HepG2 (cell line): Measurements from ENCODE around the gene RRP8. TPM values are rescaled to one million over a fixed set of nuclear protein-coding genes. Genes with fewer than 3 reads are reported as not detected.

ENCODE experiments used
- ATAC-seq: fragments of 200-7000 bp; cut with Tn5 transposase; 3 replicates; pipeline ENCODE4 v1.9.1; 2020; ENCODE audit warnings: mild to moderate bottlenecking, moderate library complexity
- BruUV-seq: library from RNA; stranded (reverse); fragments of 400-500 nt; replicated peaks from 2 replicates; lab custom pipeline; 2021; lab: Mats Ljungman, UMichigan
- CTCF ChIA-PET: fragments of 300-600 bp; formaldehyde crosslinking; extraction: SDS; loops from one replicate; lab custom pipeline; 2021; ENCODE audit warnings: low total read pairs, inconsistent platforms, low intra/inter-chr PET ratio; lab: Yijun Ruan, JAX
- POLR2A ChIA-PET: fragments of 350-600 bp; sonication (Branson Sonifier 250); formaldehyde crosslinking; loops from one replicate; lab custom pipeline; 2020; ENCODE audit warnings: antibody characterized with exemption, inconsistent platforms; lab: Yijun Ruan, JAX
- DNase-seq: peaks from one replicate; pipeline ENCODE4 v3.0.0-alpha.2; 2015; ENCODE audit warnings: low spot score
- FAIRE-seq: peaks from 3 replicates; lab custom pipeline; 2011; peaks lifted over from hg19 to GRCh38; lab: Jason Lieb, UNC
- H2AFZ ChIP-seq: one replicate; pipeline ENCODE4 v1.6.1; 2011; ENCODE audit warnings: low read length, inconsistent platforms
- H3K27ac ChIP-seq: fragments of 300-600 bp; 3 replicates; pipeline ENCODE4 v1.8.0; 2011; ENCODE audit warnings: mixed run types, mild to moderate bottlenecking, mixed read lengths, low read length, inconsistent platforms; ENCODE audit not compliant: insufficient read depth; ENCODE audit errors: extremely low read length
- H3K27me3 ChIP-seq, 2 experiments: fragments of 200-600 bp in 1 of 2; 2 replicates in 1 of 2; 3 replicates in 1 of 2; pipeline versions ENCODE4 v1.6.0 to v1.8.0; 2011; ENCODE audit warnings: low read length in 2 of 2, mild to moderate bottlenecking in 2 of 2, moderate library complexity in 2 of 2, inconsistent platforms in 1 of 2; ENCODE audit not compliant: insufficient read depth in 2 of 2, control insufficient read depth in 1 of 2
- H3K36me3 ChIP-seq, 2 experiments: fragments of 200-600 bp in 1 of 2; replicated peaks in 1 of 2; 2 replicates in 1 of 2; 3 replicates in 1 of 2; pipeline versions ENCODE4 v1.5.1 to v1.8.0; 2011; ENCODE audit warnings: low read length in 2 of 2, inconsistent platforms in 1 of 2; ENCODE audit not compliant: insufficient read depth in 2 of 2, control insufficient read depth in 1 of 2
- H3K4me1 ChIP-seq: 2 replicates; pipeline ENCODE4 v1.5.1; 2012; ENCODE audit warnings: low read length, inconsistent platforms; ENCODE audit not compliant: insufficient read depth
- H3K4me2 ChIP-seq: 2 replicates; pipeline ENCODE4 v1.6.0; 2011; ENCODE audit warnings: low read depth, low read length, inconsistent platforms
- H3K4me3 ChIP-seq, 3 experiments: fragments of 200-600 bp in 1 of 3; sonication (generic), shearing (Covaris generic) in 1 of 3; replicated peaks in 1 of 3; 2 replicates each; pipeline ENCODE4 v1.5.1; 2011 to 2016; ENCODE audit warnings: low read length in 3 of 3, inconsistent platforms in 2 of 3, low read depth in 2 of 3, mild to moderate bottlenecking in 2 of 3, control low read depth in 1 of 3, mixed read lengths in 1 of 3; ENCODE audit not compliant: insufficient read depth in 1 of 3
- H3K79me2 ChIP-seq: one replicate; pipeline ENCODE4 v1.6.1; 2011; ENCODE audit warnings: low read length, inconsistent platforms; ENCODE audit not compliant: insufficient read depth
- H3K9ac ChIP-seq: 2 replicates; pipeline ENCODE4 v1.6.0; 2011; ENCODE audit warnings: mild to moderate bottlenecking, low read depth, low read length, inconsistent platforms; ENCODE audit not compliant: insufficient read depth
- H3K9me3 ChIP-seq: 2 replicates; pipeline ENCODE4 v1.5.1; 2012; ENCODE audit warnings: mild to moderate bottlenecking, low read length
- H4K20me1 ChIP-seq: 2 replicates; pipeline ENCODE4 v1.6.0; 2011; ENCODE audit warnings: inconsistent platforms, mild to moderate bottlenecking, low read length, moderate library complexity; ENCODE audit not compliant: insufficient read depth
- GATAD2A ChIP-seq: IDR thresholded peaks from 2 replicates; pipeline ENCODE4 v1.6.1; 2016
- JUNB ChIP-seq: sonication (generic); formaldehyde crosslinking; IDR thresholded peaks from 2 replicates; pipeline ENCODE4 v1.8.0; 2022; ENCODE audit warnings: missing genetic modification reagents, mild to moderate bottlenecking, borderline replicate concordance
- MTA1 ChIP-seq: sonication (generic); formaldehyde crosslinking; IDR thresholded peaks from 2 replicates; pipeline ENCODE4 v1.4.0; 2020; ENCODE audit warnings: missing genetic modification reagents, mild to moderate bottlenecking, borderline replicate concordance
- SAFB2 ChIP-seq: sonication (generic); formaldehyde crosslinking; IDR thresholded peaks from 2 replicates; pipeline ENCODE4 v1.5.1; 2020; ENCODE audit warnings: missing genetic modification reagents, low read depth, mild to moderate bottlenecking, borderline replicate concordance
- ZFYVE20 ChIP-seq: sonication (generic); formaldehyde crosslinking; IDR thresholded peaks from 2 replicates; pipeline ENCODE4 v1.8.0; 2023; ENCODE audit warnings: low read depth, mild to moderate bottlenecking, moderate library complexity, missing genetic modification reagents, borderline replicate concordance
- ZNF121 ChIP-seq: sonication (generic); formaldehyde crosslinking; IDR thresholded peaks from 2 replicates; pipeline ENCODE4 v1.5.0; 2020; ENCODE audit warnings: mild to moderate bottlenecking, missing genetic modification reagents
- ZNF260 ChIP-seq: sonication (generic); formaldehyde crosslinking; IDR thresholded peaks from 2 replicates; pipeline ENCODE4 v1.4.0; 2020; ENCODE audit warnings: missing genetic modification reagents, low read depth, mild to moderate bottlenecking, borderline replicate concordance
- ZNF563 ChIP-seq: sonication (generic); formaldehyde crosslinking; IDR thresholded peaks from 2 replicates; pipeline ENCODE4 v1.8.0; 2022; ENCODE audit warnings: mild to moderate bottlenecking, moderate library complexity, missing genetic modification reagents
- ZNF644 ChIP-seq: IDR thresholded peaks from 2 replicates; pipeline ENCODE4 v1.6.1; 2016; ENCODE audit warnings: low read depth
- ZNF883 ChIP-seq: sonication (generic); formaldehyde crosslinking; IDR thresholded peaks from 2 replicates; pipeline ENCODE4 v1.5.1; 2020; ENCODE audit warnings: mild to moderate bottlenecking, missing genetic modification reagents; ENCODE audit errors: not compliant biosample characterization
- ZSCAN12 ChIP-seq: sonication (generic); formaldehyde crosslinking; IDR thresholded peaks from 2 replicates; pipeline ENCODE4 v1.9.0; 2021; ENCODE audit warnings: mild to moderate bottlenecking, missing genetic modification reagents
- WGBS: methylation state at CpG from one replicate; pipeline ENCODE4 v1.1.6; 2017; ENCODE audit warnings: low lambda C conversion rate; 5-methylcytosine and 5-hydroxymethylcytosine counted together
- in situ Hi-C: cut with HindIII; loops from 2 replicates; pipeline ENCODE4 v1.10.0; 2017; ENCODE audit warnings: low pct_unique_long_range_greater_than_20kb; ENCODE audit not compliant: extremely low pct_ligation_motif_present
- intact Hi-C: fragments of 100-400 bp; cut with micrococcal nuclease; formaldehyde crosslinking; loops from one replicate; pipeline ENCODE4 v1.10.0; 2022; ENCODE audit not compliant: unreplicated experiment
- polyA plus RNA-seq, 8 experiments: library from polyadenylated mRNA; depleted of rRNA in 3 of 8; stranded (reverse) in 7 of 8; unstranded in 1 of 8; fragments of >200 nt; fragmentation: Illumina TruSeq in 4 of 8; extraction: Trizol in 4 of 8; gene quantifications; 2 replicates each; pipeline versions ENCODE4 v1.2.1 to v1.2.3, GENCODE V29; 2011 to 2016; ENCODE audit warnings: low read depth in 4 of 8, missing spikeins in 1 of 8, mixed read lengths in 1 of 8; ENCODE audit not compliant: insufficient read depth in 1 of 8
- total RNA-seq, 5 experiments: library from RNA; depleted of rRNA; stranded (reverse); fragments of >200 nt; fragmentation: Illumina TruSeq; extraction: Trizol; gene quantifications; 2 replicates each; pipeline ENCODE4 v1.2.3, GENCODE V29; 2016; ENCODE audit warnings: low read depth in 1 of 5
- TF ChIP-seq, protein P1 (sequence below): IDR thresholded peaks from 2 replicates; pipeline ENCODE4 v1.6.1; 2012; ENCODE audit warnings: low read depth, low read length, improper control_type of control experiment
- TF ChIP-seq, protein P2 (sequence below): IDR thresholded peaks from 2 replicates; pipeline ENCODE4 v1.6.1; 2016
- TF ChIP-seq, protein P3 (sequence below): sonication (generic); formaldehyde crosslinking; IDR thresholded peaks from 2 replicates; pipeline ENCODE4 v1.4.0; 2020; ENCODE audit warnings: missing genetic modification reagents, borderline replicate concordance
- TF ChIP-seq, protein P4 (sequence below): sonication (generic); formaldehyde crosslinking; IDR thresholded peaks from 2 replicates; pipeline ENCODE4 v1.5.1; 2020; ENCODE audit warnings: missing genetic modification reagents, mild to moderate bottlenecking, borderline replicate concordance
- TF ChIP-seq, protein P5 (sequence below): sonication (generic); formaldehyde crosslinking; IDR thresholded peaks from 2 replicates; pipeline ENCODE4 v1.8.1; 2023; ENCODE audit warnings: mild to moderate bottlenecking, missing genetic modification reagents, borderline replicate concordance

The RRP8 gene
- total and polyA plus RNA-seq, 2 of the 13 experiments (the other 11 are each of a cell fraction or from before 2014, with no cell fraction given): 7.2 to 21.6 TPM

DNA sequence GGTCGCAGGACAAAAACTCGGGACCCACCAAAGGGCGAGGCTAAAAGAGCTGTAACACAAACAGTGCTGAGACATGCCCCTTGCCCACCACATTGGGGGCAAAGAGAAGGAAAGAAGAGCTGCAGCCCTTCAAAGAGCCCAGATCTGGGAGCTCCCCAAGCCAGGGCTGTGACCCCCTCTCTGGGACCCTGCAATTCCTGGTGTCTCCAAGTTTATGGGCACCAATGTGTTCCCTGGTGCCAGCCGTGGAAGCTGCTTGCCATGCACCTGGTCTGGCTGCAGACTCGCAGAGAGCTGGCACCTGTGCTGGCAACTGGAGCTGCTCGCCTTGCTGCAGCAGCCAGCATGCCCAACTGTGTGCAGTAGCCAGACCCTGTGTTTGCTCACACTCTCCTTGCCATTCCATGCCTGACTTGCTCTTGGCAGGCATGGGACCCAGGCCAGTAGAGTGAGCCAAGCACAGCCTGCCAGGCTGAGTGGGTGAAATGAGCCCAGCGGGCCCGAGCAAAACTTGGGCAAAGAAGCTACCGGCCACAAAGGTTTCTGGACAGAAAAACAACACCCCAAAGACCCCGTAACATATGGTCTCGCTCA, 16.0 kb downstream of the RRP8 start:
- Histone ChIP-seq H3K36me3 (peaks cover 0 to 5% of the 10 kb centered on the region in 2 experiments; a peak in 1 of 5 replicates), H4K20me1 (no peaks in the 10 kb centered on the region), H3K9me3 (peaks cover 17% of the 10 kb centered on the region), H3K4me1 (no peaks in the 10 kb centered on the region), H2AFZ (no peak overlapping the region), H3K79me2 (no peaks in the 10 kb centered on the region), H3K4me2 (no peak overlapping the region), H3K27ac (no peak overlapping the region), H3K9ac (no peak overlapping the region), H3K27me3 (no peaks in the 10 kb centered on the region), H3K4me3 (no peak overlapping the region)
- no peak for FAIRE-seq
- in situ Hi-C loops: no loop called here
- WGBS: 96% methylated on average over 9 of the region's 11 CpGs
- ChIA-PET POLR2A (no interaction called here), CTCF (no interaction called here)
- TF ChIP-seq JUNB (CRISPR knock-in tag) (no peak), ZFYVE20 (CRISPR knock-in tag) (no peak), GATAD2A (CRISPR knock-in tag) (no peak), SAFB2 (CRISPR knock-in tag) (no peak), ZNF644 (CRISPR knock-in tag) (no peak), ZSCAN12 (CRISPR knock-in tag) (no peak), MTA1 (CRISPR knock-in tag) (no peak), ZNF121 (CRISPR knock-in tag) (no peak), ZNF563 (no peak), ZNF883 (CRISPR knock-in tag) (no peak), ZNF260 (CRISPR knock-in tag) (no peak)
- TF ChIP-seq, protein P1, sequence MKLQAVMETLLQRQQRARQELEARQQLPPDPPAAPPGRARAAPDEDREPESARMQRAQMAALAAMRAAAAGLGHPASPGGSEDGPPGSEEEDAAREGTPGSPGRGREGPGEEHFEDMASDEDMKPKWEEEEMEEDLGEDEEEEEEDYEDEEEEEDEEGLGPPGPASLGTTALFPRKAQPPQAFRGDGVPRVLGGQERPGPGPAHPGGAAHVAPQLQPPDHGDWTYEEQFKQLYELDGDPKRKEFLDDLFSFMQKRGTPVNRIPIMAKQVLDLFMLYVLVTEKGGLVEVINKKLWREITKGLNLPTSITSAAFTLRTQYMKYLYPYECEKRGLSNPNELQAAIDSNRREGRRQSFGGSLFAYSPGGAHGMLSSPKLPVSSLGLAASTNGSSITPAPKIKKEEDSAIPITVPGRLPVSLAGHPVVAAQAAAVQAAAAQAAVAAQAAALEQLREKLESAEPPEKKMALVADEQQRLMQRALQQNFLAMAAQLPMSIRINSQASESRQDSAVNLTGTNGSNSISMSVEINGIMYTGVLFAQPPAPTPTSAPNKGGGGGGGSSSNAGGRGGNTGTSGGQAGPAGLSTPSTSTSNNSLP: no peak
- TF ChIP-seq, protein P2, sequence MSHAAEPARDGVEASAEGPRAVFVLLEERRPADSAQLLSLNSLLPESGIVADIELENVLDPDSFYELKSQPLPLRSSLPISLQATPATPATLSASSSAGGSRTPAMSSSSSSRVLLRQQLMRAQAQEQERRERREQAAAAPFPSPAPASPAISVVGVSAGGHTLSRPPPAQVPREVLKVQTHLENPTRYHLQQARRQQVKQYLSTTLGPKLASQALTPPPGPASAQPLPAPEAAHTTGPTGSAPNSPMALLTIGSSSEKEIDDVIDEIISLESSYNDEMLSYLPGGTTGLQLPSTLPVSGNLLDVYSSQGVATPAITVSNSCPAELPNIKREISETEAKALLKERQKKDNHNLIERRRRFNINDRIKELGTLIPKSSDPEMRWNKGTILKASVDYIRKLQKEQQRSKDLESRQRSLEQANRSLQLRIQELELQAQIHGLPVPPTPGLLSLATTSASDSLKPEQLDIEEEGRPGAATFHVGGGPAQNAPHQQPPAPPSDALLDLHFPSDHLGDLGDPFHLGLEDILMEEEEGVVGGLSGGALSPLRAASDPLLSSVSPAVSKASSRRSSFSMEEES: no peak
- TF ChIP-seq, protein P3, sequence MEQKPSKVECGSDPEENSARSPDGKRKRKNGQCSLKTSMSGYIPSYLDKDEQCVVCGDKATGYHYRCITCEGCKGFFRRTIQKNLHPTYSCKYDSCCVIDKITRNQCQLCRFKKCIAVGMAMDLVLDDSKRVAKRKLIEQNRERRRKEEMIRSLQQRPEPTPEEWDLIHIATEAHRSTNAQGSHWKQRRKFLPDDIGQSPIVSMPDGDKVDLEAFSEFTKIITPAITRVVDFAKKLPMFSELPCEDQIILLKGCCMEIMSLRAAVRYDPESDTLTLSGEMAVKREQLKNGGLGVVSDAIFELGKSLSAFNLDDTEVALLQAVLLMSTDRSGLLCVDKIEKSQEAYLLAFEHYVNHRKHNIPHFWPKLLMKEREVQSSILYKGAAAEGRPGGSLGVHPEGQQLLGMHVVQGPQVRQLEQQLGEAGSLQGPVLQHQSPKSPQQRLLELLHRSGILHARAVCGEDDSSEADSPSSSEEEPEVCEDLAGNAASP (CRISPR knock-in tag): no peak
- TF ChIP-seq, protein P4, sequence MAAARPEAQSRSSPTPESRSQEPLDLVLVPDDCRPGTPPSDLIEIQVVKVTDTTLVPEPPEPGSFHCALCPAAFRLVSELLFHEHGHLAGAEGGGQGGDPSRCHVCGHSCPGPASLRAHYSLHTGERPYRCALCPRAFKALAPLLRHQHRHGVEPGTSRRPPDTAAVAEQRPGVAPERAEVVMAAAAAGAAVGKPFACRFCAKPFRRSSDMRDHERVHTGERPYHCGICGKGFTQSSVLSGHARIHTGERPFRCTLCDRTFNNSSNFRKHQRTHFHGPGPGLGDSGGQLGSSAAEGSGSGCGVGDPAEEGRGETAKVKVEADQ (CRISPR knock-in tag): no peak
- TF ChIP-seq, protein P5, sequence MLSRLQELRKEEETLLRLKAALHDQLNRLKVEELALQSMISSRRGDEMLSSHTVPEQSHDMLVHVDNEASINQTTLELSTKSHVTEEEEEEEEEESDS: no peak
- DNase-seq: no peak
- no peak for ATAC-seq
- BruUV-seq: no TSS peak
- intact Hi-C loops: no loop called here
